Liver (tissue), 2 donors: ENCODE measurements around the gene SPTAN1.

Experiments
- CTCF ChIP-seq: fragments of 150-350 bp; IDR thresholded peaks from 2 replicates; pipeline ENCODE4 v1.5.1; 2017; ENCODE audit warnings: improper control_type of control experiment, low read depth, low read length; ENCODE audit not compliant: missing input control
- YY1 ChIP-seq: IDR thresholded peaks from 2 replicates; pipeline ENCODE4 v1.6.1; 2016; ENCODE audit warnings: antibody characterized with exemption, mild to moderate bottlenecking
- donor health status: healthy.

GRCh38 chr9:128629136-128629535, 76.7 kb downstream of the SPTAN1 start:
- TF ChIP-seq YY1 (no peak), CTCF (no peak)
